IMR-90 (cell line): ENCODE results near the gene THADA.

Experiments
- POLR2A ChIP-seq: IDR thresholded peaks from 2 replicates; pipeline ENCODE4 v1.6.1; 2012; ENCODE audit warnings: mild to moderate bottlenecking, low read depth, low read length
- TF ChIP-seq, protein P1 (sequence below): conservative IDR thresholded peaks from 2 replicates; pipeline ENCODE4 v1.5.1; 2012; ENCODE audit warnings: mild to moderate bottlenecking, low read depth, low read length, improper control_type of control experiment
- TF ChIP-seq, protein P2 (sequence below): fragments of 150-350 bp; IDR thresholded peaks from 2 replicates; pipeline ENCODE4 v1.6.1; 2017; ENCODE audit warnings: mild to moderate bottlenecking, antibody characterized with exemption, low read length, low read depth

DNA sequence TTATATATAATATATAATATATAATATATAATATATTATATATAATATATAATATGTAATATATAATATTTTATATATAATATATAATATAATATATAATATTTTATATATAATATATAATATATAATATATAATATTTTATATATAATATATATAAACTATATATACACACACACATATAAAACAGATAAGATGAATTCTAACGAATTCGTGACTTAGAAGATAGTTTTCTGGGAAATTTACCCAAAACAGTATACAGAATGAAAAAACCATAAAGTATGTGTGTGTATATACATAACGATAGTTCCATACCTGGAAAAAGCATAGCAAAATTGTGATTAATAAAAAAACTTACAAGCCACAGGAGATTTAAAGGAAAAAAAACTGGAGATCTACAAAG is 80.6 kb downstream of the THADA start:
- TF ChIP-seq, protein P1, sequence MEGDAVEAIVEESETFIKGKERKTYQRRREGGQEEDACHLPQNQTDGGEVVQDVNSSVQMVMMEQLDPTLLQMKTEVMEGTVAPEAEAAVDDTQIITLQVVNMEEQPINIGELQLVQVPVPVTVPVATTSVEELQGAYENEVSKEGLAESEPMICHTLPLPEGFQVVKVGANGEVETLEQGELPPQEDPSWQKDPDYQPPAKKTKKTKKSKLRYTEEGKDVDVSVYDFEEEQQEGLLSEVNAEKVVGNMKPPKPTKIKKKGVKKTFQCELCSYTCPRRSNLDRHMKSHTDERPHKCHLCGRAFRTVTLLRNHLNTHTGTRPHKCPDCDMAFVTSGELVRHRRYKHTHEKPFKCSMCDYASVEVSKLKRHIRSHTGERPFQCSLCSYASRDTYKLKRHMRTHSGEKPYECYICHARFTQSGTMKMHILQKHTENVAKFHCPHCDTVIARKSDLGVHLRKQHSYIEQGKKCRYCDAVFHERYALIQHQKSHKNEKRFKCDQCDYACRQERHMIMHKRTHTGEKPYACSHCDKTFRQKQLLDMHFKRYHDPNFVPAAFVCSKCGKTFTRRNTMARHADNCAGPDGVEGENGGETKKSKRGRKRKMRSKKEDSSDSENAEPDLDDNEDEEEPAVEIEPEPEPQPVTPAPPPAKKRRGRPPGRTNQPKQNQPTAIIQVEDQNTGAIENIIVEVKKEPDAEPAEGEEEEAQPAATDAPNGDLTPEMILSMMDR = no peak
- no peak for TF ChIP-seq POLR2A
- TF ChIP-seq, protein P2, sequence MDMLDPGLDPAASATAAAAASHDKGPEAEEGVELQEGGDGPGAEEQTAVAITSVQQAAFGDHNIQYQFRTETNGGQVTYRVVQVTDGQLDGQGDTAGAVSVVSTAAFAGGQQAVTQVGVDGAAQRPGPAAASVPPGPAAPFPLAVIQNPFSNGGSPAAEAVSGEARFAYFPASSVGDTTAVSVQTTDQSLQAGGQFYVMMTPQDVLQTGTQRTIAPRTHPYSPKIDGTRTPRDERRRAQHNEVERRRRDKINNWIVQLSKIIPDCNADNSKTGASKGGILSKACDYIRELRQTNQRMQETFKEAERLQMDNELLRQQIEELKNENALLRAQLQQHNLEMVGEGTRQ = no peak
